Measurements from ENCODE around the gene TOR4A. TPM values are rescaled to one million over a fixed set of nuclear protein-coding genes. Genes with fewer than 3 reads are reported as not detected.

Gene TOR4A
- total and polyA plus RNA-seq, 2 experiments from 2014 or later = 2.0 to 19.0 TPM

- no peaks in the 10 kb centered on the region for H3K4me1 ChIP-seq (ENCODE audit: insufficient read depth)
- H3F3A ChIP-seq (replicated peaks; ENCODE audit: low read depth) = no peaks in the 10 kb centered on the region
- H3K79me2 ChIP-seq (replicated peaks; ENCODE audit: insufficient read depth) = no peaks in the 10 kb centered on the region
- Mint-ChIP-seq H3K4me1 (peaks cover 8% of the 10 kb centered on the region), H3K36me3 (ENCODE audit: low read depth) (peaks cover 35% of the 10 kb centered on the region), H3K27ac (peak overlapping the region; percentile 62; the same call in 1 of the 2 replicates), H3K27me3 (ENCODE audit: insufficient read depth, low read depth, poor library complexity) (peaks cover 17% of the 10 kb centered on the region), H3K9me3 (no peaks in the 10 kb centered on the region), H3K4me3 (no peak overlapping the region)
- ATAC-seq (no peak), DNase-seq (ENCODE audit: low spot score) (no peak)
- H2AFZ ChIP-seq = no peak overlapping the region
- H3K9me2 ChIP-seq (ENCODE audit: insufficient read depth) = no peaks in the 10 kb centered on the region
- H3K4me3 ChIP-seq = no peak overlapping the region
- no peak overlapping the region for H3K4me2 ChIP-seq
- 0 out of 2 replicates have a peak, but pooled peaks cover 9% of the 10 kb centered on the region for H4K20me1 ChIP-seq (replicated peaks; ENCODE audit: insufficient read depth)
- TF ChIP-seq JUNB (IDR thresholded peaks at IDR 0.05; ENCODE audit: unreplicated experiment) = no peak
- TF ChIP-seq CTCF (conservative IDR thresholded peaks at IDR 0.05; ENCODE audit: low read depth in 2 of 2) = no peak
- TF ChIP-seq EZH2phosphoT487 (IDR thresholded peaks at IDR 0.05; ENCODE audit: unreplicated experiment) = no peak
- TF ChIP-seq ZNF331 (CRISPR knock-in tag; IDR thresholded peaks at IDR 0.05; ENCODE audit: low read depth) = no peak
- no peak for TF ChIP-seq ZNF114 (CRISPR knock-in tag; IDR thresholded peaks at IDR 0.05)
- no peak for TF ChIP-seq EZH2 (IDR thresholded peaks at IDR 0.05; ENCODE audit: low read depth, unreplicated experiment)
- no peak for TF ChIP-seq NANOG (IDR thresholded peaks at IDR 0.05; ENCODE audit: borderline replicate concordance)
- no peak for TF ChIP-seq ZNF462 (CRISPR knock-in tag; IDR thresholded peaks at IDR 0.05)
- no peak for TF ChIP-seq CREB1 (CRISPR knock-in tag; IDR thresholded peaks at IDR 0.05; ENCODE audit: low read depth)
- TF ChIP-seq ETS1 (IDR thresholded peaks at IDR 0.05) = no peak
- TF ChIP-seq REST (IDR thresholded peaks at IDR 0.05; ENCODE audit: unreplicated experiment) = no peak
- no peak for TF ChIP-seq STAT1 (IDR thresholded peaks at IDR 0.05; ENCODE audit: unreplicated experiment)
- no peak for TF ChIP-seq POLR2AphosphoS5 (IDR thresholded peaks at IDR 0.05; ENCODE audit: low read depth)
- peaks cover 10% of the 10 kb centered on the region; the same call in 1 of the 2 replicates for H3K36me3 ChIP-seq (ENCODE audit: insufficient read depth)
- H3K27ac ChIP-seq (ENCODE audit: low read depth) = peak overlapping the region; percentile 32; the same call in 1 of the 2 replicates
- H3K27me3 ChIP-seq (ENCODE audit: insufficient read depth) = no peaks in the 10 kb centered on the region
These were observed 8.9 kb upstream of the TOR4A start for GRCh38 chr9:137268538-137269201.

Measured in GM23338 (cell line).